Panc1 (cell line): ENCODE measurements around the gene ATG4A. TPM values are rescaled to one million over a fixed set of nuclear protein-coding genes. Genes with fewer than 3 reads are reported as not detected.

Experiments
- ATAC-seq: fragments of 200-7000 bp; cut with Tn5 transposase; 2 replicates; pipeline ENCODE4 v1.9.1; 2020; ENCODE audit warnings: mild to moderate bottlenecking, moderate library complexity
- BruUV-seq: library from RNA; stranded (reverse); fragments of 400-500 nt; replicated peaks from 2 replicates; lab custom pipeline; 2021; lab: Mats Ljungman, UMichigan
- CTCF ChIA-PET: fragments of 300-600 bp; sonication (Branson Sonifier 250); formaldehyde crosslinking; loops from one replicate; lab custom pipeline; 2022; ENCODE audit warnings: antibody characterized with exemption; lab: Charles Lee
- POLR2A ChIA-PET: fragments of 300-600 bp; sonication (Branson Sonifier 250); formaldehyde crosslinking; loops from one replicate; lab custom pipeline; 2022; ENCODE audit warnings: antibody characterized with exemption; lab: Charles Lee
- DNase-seq: peaks from one replicate; pipeline ENCODE4 v3.0.0-alpha.2; 2010; ENCODE audit warnings: low read depth, low spot score
- H3K27ac ChIP-seq: 2 replicates; pipeline ENCODE4 v1.5.1; 2011; ENCODE audit warnings: mild to moderate bottlenecking, low read length, inconsistent platforms
- H3K27me3 ChIP-seq: fragments of 200-500 bp; sonication (Bioruptor generic); 2 replicates; pipeline ENCODE4 v1.6.0; 2014; ENCODE audit warnings: low read length, inconsistent platforms; ENCODE audit not compliant: control insufficient read depth, insufficient read depth
- H3K36me3 ChIP-seq: fragments of 200-500 bp; sonication (Bioruptor generic); 2 replicates; pipeline ENCODE4 v1.5.1; 2014; ENCODE audit warnings: inconsistent platforms, mild to moderate bottlenecking, low read length, moderate library complexity; ENCODE audit not compliant: control insufficient read depth, insufficient read depth
- H3K4me1 ChIP-seq: 2 replicates; pipeline ENCODE4 v1.5.1; 2011; ENCODE audit warnings: inconsistent platforms, mild to moderate bottlenecking, low read length, moderate library complexity; ENCODE audit not compliant: control insufficient read depth, insufficient read depth
- H3K4me3 ChIP-seq, 2 experiments: 2 replicates each; pipeline ENCODE4 v1.5.1; 2011 to 2012; ENCODE audit warnings: low read depth in 2 of 2, low read length in 2 of 2, mild to moderate bottlenecking in 2 of 2, inconsistent platforms in 1 of 2, moderate library complexity in 1 of 2
- H3K9me3 ChIP-seq: fragments of 200-500 bp; sonication (Bioruptor generic); 2 replicates; pipeline ENCODE4 v1.5.1; 2014; ENCODE audit warnings: low read depth, mild to moderate bottlenecking, inconsistent platforms, low read length, moderate library complexity; ENCODE audit not compliant: control insufficient read depth, insufficient read depth
- POLR2AphosphoS5 ChIP-seq: IDR thresholded peaks from 2 replicates; pipeline ENCODE4 v1.6.1; 2012; ENCODE audit warnings: mild to moderate bottlenecking, low read depth, low read length, moderate library complexity
- SIN3A ChIP-seq: IDR thresholded peaks from 2 replicates; pipeline ENCODE4 v1.6.1; 2012; ENCODE audit warnings: low read depth, mild to moderate bottlenecking, low read length, moderate library complexity, borderline replicate concordance; ENCODE audit not compliant: insufficient read depth
- TCF7L2 ChIP-seq: IDR thresholded peaks from 2 replicates; pipeline ENCODE4 v1.6.1; 2011; ENCODE audit warnings: mild to moderate bottlenecking, low read depth, low read length, inconsistent platforms
- in situ Hi-C: cut with HindIII; loops from 2 replicates; pipeline ENCODE4 v1.10.0; 2016; ENCODE audit warnings: low sequenced_read_pairs, low pct_unique_long_range_greater_than_20kb
- intact Hi-C: fragments of 100-400 bp; cut with micrococcal nuclease; formaldehyde crosslinking; loops from one replicate; pipeline ENCODE4 v1.10.0; 2022; ENCODE audit not compliant: unreplicated experiment
- total RNA-seq: library from RNA; stranded (reverse); gene quantifications from one replicate; pipeline ENCODE4 v1.2.1, GENCODE V29; 2021; ENCODE audit not compliant: unreplicated experiment
- TF ChIP-seq, protein P1 (sequence below), 2 experiments: IDR thresholded peaks; 2 replicates each; pipeline ENCODE4 v1.6.1; 2011 to 2012; ENCODE audit warnings: low read depth in 2 of 2, control low read depth in 1 of 2, low read length in 1 of 2, mild to moderate bottlenecking in 1 of 2, moderate library complexity in 1 of 2; ENCODE audit not compliant: insufficient read depth in 1 of 2
- TF ChIP-seq, protein P2 (sequence below): fragments of 450-650 bp; IDR thresholded peaks from 2 replicates; pipeline ENCODE4 v1.5.1; 2017; ENCODE audit warnings: mild to moderate bottlenecking

Gene ATG4A
- total RNA-seq, 1 experiment from 2014 or later = 13.7 TPM

DNA sequence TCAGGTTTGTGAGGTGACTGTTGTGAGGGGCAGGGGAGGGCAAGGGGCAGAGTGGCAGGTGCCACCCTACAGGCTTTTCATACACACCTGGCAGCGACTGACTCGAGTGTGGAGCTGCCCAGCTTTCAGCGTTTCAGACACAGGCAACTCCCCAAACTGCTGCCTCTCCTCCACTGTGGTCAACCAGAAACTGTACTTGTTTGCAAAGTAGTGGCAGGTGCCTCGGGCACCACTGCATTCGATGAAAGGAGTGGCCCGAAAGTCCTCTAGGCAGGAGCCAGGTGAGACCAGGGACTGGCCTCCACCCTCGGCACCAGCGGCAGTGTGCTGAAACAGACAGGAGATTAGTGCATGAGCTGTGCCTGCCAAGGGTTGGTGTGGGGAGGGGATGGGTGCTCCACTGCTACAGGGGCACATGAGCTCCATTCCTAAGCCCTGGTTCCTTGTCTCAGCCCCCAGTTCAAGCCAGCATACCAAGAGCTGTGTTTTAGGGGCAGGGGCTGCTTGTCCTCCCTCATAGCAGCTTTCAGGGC is 65.4 kb downstream of the ATG4A start:
- TF ChIP-seq, protein P1, sequence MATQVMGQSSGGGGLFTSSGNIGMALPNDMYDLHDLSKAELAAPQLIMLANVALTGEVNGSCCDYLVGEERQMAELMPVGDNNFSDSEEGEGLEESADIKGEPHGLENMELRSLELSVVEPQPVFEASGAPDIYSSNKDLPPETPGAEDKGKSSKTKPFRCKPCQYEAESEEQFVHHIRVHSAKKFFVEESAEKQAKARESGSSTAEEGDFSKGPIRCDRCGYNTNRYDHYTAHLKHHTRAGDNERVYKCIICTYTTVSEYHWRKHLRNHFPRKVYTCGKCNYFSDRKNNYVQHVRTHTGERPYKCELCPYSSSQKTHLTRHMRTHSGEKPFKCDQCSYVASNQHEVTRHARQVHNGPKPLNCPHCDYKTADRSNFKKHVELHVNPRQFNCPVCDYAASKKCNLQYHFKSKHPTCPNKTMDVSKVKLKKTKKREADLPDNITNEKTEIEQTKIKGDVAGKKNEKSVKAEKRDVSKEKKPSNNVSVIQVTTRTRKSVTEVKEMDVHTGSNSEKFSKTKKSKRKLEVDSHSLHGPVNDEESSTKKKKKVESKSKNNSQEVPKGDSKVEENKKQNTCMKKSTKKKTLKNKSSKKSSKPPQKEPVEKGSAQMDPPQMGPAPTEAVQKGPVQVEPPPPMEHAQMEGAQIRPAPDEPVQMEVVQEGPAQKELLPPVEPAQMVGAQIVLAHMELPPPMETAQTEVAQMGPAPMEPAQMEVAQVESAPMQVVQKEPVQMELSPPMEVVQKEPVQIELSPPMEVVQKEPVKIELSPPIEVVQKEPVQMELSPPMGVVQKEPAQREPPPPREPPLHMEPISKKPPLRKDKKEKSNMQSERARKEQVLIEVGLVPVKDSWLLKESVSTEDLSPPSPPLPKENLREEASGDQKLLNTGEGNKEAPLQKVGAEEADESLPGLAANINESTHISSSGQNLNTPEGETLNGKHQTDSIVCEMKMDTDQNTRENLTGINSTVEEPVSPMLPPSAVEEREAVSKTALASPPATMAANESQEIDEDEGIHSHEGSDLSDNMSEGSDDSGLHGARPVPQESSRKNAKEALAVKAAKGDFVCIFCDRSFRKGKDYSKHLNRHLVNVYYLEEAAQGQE (IDR thresholded peaks at IDR 0.05; ENCODE audit: insufficient read depth in 1 of 2, low read depth in 2 of 2, low read length in 1 of 2) = no peak
- no peak for TF ChIP-seq SIN3A
- TF ChIP-seq, protein P2, sequence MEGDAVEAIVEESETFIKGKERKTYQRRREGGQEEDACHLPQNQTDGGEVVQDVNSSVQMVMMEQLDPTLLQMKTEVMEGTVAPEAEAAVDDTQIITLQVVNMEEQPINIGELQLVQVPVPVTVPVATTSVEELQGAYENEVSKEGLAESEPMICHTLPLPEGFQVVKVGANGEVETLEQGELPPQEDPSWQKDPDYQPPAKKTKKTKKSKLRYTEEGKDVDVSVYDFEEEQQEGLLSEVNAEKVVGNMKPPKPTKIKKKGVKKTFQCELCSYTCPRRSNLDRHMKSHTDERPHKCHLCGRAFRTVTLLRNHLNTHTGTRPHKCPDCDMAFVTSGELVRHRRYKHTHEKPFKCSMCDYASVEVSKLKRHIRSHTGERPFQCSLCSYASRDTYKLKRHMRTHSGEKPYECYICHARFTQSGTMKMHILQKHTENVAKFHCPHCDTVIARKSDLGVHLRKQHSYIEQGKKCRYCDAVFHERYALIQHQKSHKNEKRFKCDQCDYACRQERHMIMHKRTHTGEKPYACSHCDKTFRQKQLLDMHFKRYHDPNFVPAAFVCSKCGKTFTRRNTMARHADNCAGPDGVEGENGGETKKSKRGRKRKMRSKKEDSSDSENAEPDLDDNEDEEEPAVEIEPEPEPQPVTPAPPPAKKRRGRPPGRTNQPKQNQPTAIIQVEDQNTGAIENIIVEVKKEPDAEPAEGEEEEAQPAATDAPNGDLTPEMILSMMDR = no peak
- no peak for TF ChIP-seq TCF7L2
- TF ChIP-seq POLR2AphosphoS5 = no peak
- H3K9me3 ChIP-seq = no peaks in the 10 kb centered on the region
- intact Hi-C loops = no loop called here
- H3K4me3 ChIP-seq = no peak overlapping the region
- in situ Hi-C loops = no loop called here
- H3K36me3 ChIP-seq = no peaks in the 10 kb centered on the region
- no peaks in the 10 kb centered on the region for H3K27me3 ChIP-seq
- DNase-seq = no peak
- CTCF ChIA-PET = no interaction called here
- H3K4me1 ChIP-seq = no peaks in the 10 kb centered on the region
- H3K27ac ChIP-seq = no peak overlapping the region
- no TSS peak for BruUV-seq
- POLR2A ChIA-PET = no interaction called here
- no peak; the same call in 1 of the 2 replicates for ATAC-seq

- no peaks in the 10 kb centered on the region for H3K9me3 ChIP-seq
- intact Hi-C loops (no loop called here), in situ Hi-C loops (no loop called here)
- CTCF ChIA-PET = no interaction called here
- BruUV-seq = no TSS peak
- no peak for TF ChIP-seq POLR2AphosphoS5
- no peak for TF ChIP-seq TCF7L2
- TF ChIP-seq, protein P2 = no peak
- TF ChIP-seq, protein P1 (IDR thresholded peaks at IDR 0.05; ENCODE audit: insufficient read depth in 1 of 2, low read depth in 2 of 2, low read length in 1 of 2) = no peak
- TF ChIP-seq SIN3A = no peak
- DNase-seq (no peak), ATAC-seq (no peak)
- H3K36me3 ChIP-seq = no peaks in the 10 kb centered on the region
- no peak overlapping the region for H3K27ac ChIP-seq
- no peak overlapping the region for H3K4me3 ChIP-seq
- H3K4me1 ChIP-seq = no peaks in the 10 kb centered on the region
- H3K27me3 ChIP-seq = no peaks in the 10 kb centered on the region
- POLR2A ChIA-PET = interaction anchor here (0.6 kb wide), 1 partner anchor 53 kb away, joined by 4 read pairs; no protein-coding TSS in a partner anchor
Measured at GRCh38 chrX:108157628-108158027, 66.0 kb downstream of the ATG4A start.
